Measurements from ENCODE around the gene TMEM119. TPM values are rescaled to one million over a fixed set of nuclear protein-coding genes. Genes with fewer than 3 reads are reported as not detected.

The TMEM119 gene
- total and polyA plus RNA-seq, 10 of the 15 experiments (the other 5 are each of a cell fraction or from before 2014, with no cell fraction given) = 0.11 to 0.44 (median 0.19) TPM; not detected in 5

GRCh38 chr12:108548954-108549521 is 48.8 kb downstream of the TMEM119 start:
- Histone ChIP-seq H3K9ac (ENCODE audit: control insufficient read depth, insufficient read depth, low read length) (0 out of 2 replicates have a peak overlapping the region, but pooled peaks have one; percentile 8), H2AFZ (ENCODE audit: control insufficient read depth, low read depth, low read length) (no peak overlapping the region), H3K4me1 (ENCODE audit: control insufficient read depth, insufficient read depth, low read length) (peaks cover 27% of the 10 kb centered on the region), H3K4me3 (0 out of 2 replicates have a peak overlapping the region, but pooled peaks have one; percentile 18), H3K27ac (ENCODE audit: control insufficient read depth, insufficient read depth) (peak overlapping the region; percentile 40), H3K27me3 (replicated peaks in 1 of 2; ENCODE audit: control insufficient read depth in 2 of 2, insufficient read depth in 2 of 2, low read length in 1 of 2) (no peaks in the 10 kb centered on the region), H3K36me3 (ENCODE audit: control insufficient read depth in 2 of 2, insufficient read depth in 2 of 2, low read length in 1 of 2) (peaks cover 16 to 20% of the 10 kb centered on the region in 2 experiments), H3K4me2 (ENCODE audit: control insufficient read depth, insufficient read depth) (peak overlapping the region; percentile 24), H4K20me1 (ENCODE audit: control insufficient read depth, insufficient read depth) (no peaks in the 10 kb centered on the region), H3K79me2 (ENCODE audit: control insufficient read depth, insufficient read depth, low read length) (peaks cover 75% of the 10 kb centered on the region), H3K9me3 (replicated peaks; ENCODE audit: control insufficient read depth, insufficient read depth, low read length) (no peaks in the 10 kb centered on the region)
- ATAC-seq = peak; percentile 62
- intact Hi-C loops (cut with micrococcal nuclease; ENCODE audit: unreplicated experiment) = no loop called here
- WGBS (ENCODE audit: insufficient coverage, insufficient replicate concordance, low lambda C conversion rate, missing lambda C conversion rate) = 0% methylated on average over 7 of the region's 7 CpGs
- DNase-seq (ENCODE audit: low read depth, low spot score) = no peak
- FAIRE-seq = no peak
- CTCF ChIA-PET = interaction anchor here (0.7 to 3.0 kb wide), 10 partner anchors 9 to 547 kb away, joined by 3 to 12 read pairs (median 4); partner anchors contain the start of genes ISCU and SART3
- POLR2A ChIA-PET = interaction anchor here (0.5 to 2.3 kb wide), 7 partner anchors 9 to 418 kb away, joined by 3 to 18 read pairs (median 7); partner anchors contain the start of genes ISCU and SART3
- SMC1A ChIA-PET (ENCODE audit: uncharacterized antibody, unreplicated experiment) = interaction anchor here (0.6 to 2.1 kb wide), 14 partner anchors 9 to 284 kb away, joined by 3 to 9 read pairs (median 4); partner anchors contain the start of genes ISCU and SART3
- TF ChIP-seq KDM1A (IDR thresholded peaks at IDR 0.05; ENCODE audit: borderline replicate concordance) = no peak
- TF ChIP-seq LARP7 (IDR thresholded peaks at IDR 0.05) = no peak
- TF ChIP-seq SMAD1 (IDR thresholded peaks at IDR 0.05; ENCODE audit: low read depth, partially characterized antibody) = no peak
- TF ChIP-seq SKIL (IDR thresholded peaks at IDR 0.05; ENCODE audit: low read depth, poor library complexity, severe bottlenecking) = peak; percentile 14
- peak; percentile 18; the same call in 1 of the 2 replicates for TF ChIP-seq MTA2 (IDR thresholded peaks at IDR 0.05; ENCODE audit: low read depth)
- peak; percentile 63 to 71; a peak in 3 of 4 replicates for TF ChIP-seq BHLHE40 (IDR thresholded peaks at IDR 0.05; ENCODE audit: borderline replicate concordance in 1 of 2, low read depth in 2 of 2, low read length in 1 of 2)
- TF ChIP-seq ZNF384 (IDR thresholded peaks at IDR 0.05; ENCODE audit: borderline replicate concordance, low read depth, low read length) = no peak
- TF ChIP-seq RUNX3 (IDR thresholded peaks at IDR 0.05; ENCODE audit: low read length) = peak; percentile 29; the same call in 1 of the 2 replicates
- TF ChIP-seq BMI1 (IDR thresholded peaks at IDR 0.05; ENCODE audit: borderline replicate concordance) = no peak
- TF ChIP-seq PKNOX1 (IDR thresholded peaks at IDR 0.05) = peak; percentile 22; the same call in 1 of the 2 replicates
- 0 out of 2 replicates have a peak, but pooled peaks have one; percentile 26 for TF ChIP-seq CREB1 (IDR thresholded peaks at IDR 0.05; ENCODE audit: low read depth)
- in situ Hi-C loops (cut with MboI) = no loop called here
- no TSS peak for BruUV-seq (replicated peaks)
- RAD21 ChIA-PET (ENCODE audit: unreplicated experiment) = interaction anchor here (1.3 to 2.1 kb wide), 3 partner anchors 11 to 69 kb away, joined by 5 to 14 read pairs (median 8); partner anchors contain the start of gene SART3

Measured in GM12878 (cell line).